ENCODE data around the gene SDF4.
"Not testable (repeated sequence)": the region's sequence is repeated elsewhere in the genome, so short reads cannot be mapped to it uniquely, and the experiment has no call there.

Gene SDF4

GRCh38 chr1:1179346-1179982, 52.3 kb downstream of the SDF4 start:
- DNase-seq (ENCODE audit: low read depth): no peak

GRCh38 chr1:1178794-1179331, 52.9 kb downstream of the SDF4 start:
- no peak for DNase-seq (ENCODE audit: low read depth)

DNA sequence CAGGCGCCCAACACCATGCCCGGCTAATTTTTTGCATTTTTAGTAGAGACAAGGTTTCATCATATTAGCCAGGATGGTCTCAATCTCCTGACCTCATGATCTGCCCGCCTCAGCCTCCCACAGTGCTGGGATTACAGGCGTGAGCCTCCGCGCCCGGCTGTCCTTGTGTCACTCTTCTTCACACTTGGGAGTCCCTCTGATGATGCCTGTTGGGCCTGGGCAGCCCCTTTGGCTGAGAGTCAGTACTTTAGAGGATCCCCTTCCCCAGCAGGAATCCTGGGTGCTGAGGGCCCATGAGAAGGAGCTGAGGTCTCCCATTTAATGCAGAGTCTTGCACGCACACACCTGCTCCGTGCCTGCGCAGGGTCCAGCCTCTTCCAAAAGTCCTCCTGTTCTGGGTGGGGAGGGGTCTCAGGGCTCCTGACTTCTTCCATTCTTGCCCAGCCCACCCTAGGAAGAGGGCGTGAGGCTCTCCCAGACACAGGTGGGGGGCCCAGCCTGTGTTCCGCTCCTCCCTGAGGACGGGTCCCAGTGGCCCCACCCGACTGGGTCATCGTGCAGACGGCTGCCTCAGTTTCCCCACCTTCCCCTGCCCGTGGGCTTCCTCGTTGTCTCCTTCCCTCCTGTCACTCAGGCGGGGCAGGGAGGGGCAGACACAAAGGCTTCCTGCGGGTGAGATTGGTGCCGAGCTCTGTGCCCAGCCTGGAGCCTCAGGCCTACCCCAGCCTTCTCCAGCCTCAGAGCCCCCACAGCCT, 54.2 kb downstream of the SDF4 start:
- DNase-seq (ENCODE audit: low read depth): no peak

GRCh38 chr1:1176931-1177330, 54.9 kb downstream of the SDF4 start:
- no peak for DNase-seq (ENCODE audit: low read depth)

GRCh38 chr1:1176063-1176761, 55.6 kb downstream of the SDF4 start:
- not testable (repeated sequence) for DNase-seq (ENCODE audit: low read depth)

GRCh38 chr1:1175221-1176062, 56.4 kb downstream of the SDF4 start:
- DNase-seq (ENCODE audit: low read depth): no peak

- DNase-seq (ENCODE audit: low read depth): no peak
Observed at GRCh38 chr1:1173793-1174415, 57.9 kb downstream of the SDF4 start, which contains the start of gene TTLL10. TTLL10 (plus strand) TSS chr1:1173880; CDS start chr1:1179216, 5,336 bp downstream.

DNA sequence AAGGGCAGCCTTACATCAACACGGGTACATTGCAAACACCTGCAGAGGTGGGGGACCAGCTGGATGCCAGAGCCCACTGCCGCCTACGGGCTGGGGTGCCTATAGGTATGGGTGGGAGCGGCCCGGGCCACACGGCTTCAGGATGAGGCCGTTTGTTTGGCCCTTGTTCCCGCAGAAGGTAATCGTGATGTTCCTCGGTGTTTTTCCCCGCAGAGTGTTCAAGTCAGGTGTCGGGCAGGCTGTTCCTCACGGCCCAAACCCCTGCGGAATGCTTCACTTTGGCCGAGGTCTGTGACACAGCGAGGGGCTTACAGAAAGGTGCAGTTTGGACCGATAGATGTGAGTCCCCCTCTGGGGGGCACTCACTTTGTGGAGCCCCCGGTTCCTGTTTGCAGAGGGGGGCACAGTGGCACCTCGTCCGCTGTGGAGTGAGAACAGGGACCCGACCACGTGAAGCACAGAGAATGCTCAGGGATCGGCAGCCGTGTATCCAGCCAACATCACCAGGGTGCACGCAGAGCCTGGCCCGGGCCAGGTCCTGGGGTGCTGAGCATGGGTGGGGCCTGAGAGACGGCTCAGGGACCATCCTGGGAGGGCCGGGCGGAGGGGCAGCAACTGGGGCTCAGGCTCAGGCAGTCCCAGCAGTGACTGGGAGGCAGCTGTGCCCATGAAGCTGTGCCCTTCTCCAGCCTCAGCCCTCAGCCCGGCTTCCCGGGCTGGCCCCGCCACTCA, 58.6 kb downstream of the SDF4 start:
- DNase-seq (ENCODE audit: low read depth): no peak

DNA sequence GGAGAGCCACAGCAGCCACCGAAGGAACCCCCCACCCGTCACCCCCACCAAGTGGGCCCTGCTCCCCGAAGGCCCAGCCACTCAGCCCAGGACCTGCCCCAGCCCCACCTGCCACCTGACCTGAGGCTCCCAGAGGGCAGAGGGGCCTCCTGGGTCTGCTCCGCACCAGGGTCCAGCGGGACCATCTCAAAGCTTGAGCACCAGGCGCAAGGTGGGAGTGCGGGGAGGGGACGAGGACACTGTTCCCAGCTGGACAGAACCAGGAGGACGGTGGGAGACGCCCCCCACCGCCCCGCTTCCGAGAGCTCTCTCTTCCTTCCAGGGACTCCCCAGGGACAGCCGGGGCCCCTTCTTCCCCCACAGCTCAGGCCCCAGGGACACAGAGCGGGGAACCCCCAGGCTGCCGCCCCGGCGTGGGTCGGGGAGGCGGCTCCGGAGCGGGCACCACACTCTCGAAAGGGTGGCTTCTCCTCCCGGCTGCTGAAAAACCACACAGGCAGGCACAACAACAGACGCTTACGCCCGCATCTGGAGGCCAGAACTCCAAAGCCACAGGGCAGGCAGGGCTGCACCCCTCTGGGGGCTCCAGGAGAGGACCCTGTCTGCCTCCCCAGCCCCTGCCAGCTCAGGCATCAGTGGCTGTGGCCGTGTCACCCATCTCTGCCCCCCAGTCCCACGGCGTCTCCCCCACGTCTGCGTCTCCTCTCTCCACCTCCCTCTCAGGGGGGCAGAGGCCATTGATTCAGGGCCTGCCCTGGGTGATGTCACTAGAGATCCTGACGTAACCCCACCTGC, 60.1 kb downstream of the SDF4 start:
- no peak for DNase-seq (ENCODE audit: low read depth)

DNA sequence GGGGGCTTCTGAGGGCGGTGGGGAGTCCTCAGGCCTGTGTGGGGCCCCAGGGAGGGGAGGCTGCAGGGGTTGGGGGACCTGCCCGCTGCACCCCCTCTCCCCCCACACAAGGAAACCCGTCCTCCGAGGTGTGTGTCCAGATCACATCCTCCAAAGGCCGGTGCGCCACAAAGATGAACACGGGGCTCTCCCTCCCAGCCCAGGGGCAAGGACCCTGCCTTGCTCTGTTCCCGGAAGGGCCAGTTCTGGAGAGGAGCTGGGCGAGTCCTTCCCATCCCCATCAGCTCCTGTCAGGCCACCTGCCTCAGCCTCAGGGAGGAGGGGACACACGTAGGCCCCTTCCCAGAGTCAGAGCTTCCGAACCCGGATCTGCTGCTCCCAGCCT, 60.6 kb downstream of the SDF4 start:
- no peak for DNase-seq (ENCODE audit: low read depth)

GRCh38 chr1:1170215-1171091, 61.3 kb downstream of the SDF4 start:
- DNase-seq (ENCODE audit: low read depth): no peak

GRCh38 chr1:1169429-1170214, 62.2 kb downstream of the SDF4 start:
- no peak for DNase-seq (ENCODE audit: low read depth)

DNA sequence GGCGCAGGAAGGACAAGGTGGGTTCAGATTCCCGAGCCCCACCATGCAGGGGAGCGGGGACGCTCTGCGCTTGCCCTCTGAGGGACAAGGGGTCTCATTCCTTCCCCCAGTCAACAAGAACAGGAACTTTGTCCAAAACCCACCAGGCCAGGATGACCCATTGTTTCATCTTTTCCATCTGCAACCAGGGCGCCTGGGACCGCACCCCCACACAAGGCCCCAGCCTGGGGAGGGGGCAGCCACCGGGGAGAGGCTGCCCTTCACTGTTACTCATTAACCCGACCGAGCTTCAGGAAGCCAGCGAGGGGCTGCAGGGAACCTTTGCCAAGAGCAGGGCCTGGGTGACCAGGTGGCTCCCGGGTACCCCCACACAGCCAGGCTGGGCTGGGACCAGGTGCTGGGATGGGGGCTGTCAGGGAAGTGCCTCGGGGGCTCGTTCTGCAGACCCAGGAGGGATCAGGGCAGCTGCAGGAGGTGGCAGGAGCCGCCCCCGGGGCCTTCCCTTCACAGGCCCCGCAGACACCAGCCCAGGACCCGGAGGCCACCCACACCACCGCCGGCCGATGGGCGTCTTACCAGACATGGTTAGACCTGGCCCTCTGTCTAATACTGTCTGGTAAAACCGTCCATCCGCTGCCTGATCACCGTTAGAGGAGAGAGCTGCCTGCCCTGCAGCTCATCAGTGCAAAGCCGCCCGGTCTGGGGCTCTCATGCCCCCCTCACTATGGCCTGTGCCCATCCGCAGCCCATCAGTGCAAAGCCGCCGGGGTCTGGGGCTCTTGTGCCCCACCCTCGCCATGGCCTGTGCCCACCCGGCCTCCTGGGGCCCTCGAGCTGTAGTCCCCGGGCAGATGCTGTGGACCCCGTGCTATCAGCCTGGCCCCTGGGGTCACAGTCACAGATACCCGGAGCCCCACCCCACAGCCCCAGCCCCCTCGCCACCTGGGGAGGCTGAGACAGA, 63.1 kb downstream of the SDF4 start:
- no peak for DNase-seq (ENCODE audit: low read depth)

DNA sequence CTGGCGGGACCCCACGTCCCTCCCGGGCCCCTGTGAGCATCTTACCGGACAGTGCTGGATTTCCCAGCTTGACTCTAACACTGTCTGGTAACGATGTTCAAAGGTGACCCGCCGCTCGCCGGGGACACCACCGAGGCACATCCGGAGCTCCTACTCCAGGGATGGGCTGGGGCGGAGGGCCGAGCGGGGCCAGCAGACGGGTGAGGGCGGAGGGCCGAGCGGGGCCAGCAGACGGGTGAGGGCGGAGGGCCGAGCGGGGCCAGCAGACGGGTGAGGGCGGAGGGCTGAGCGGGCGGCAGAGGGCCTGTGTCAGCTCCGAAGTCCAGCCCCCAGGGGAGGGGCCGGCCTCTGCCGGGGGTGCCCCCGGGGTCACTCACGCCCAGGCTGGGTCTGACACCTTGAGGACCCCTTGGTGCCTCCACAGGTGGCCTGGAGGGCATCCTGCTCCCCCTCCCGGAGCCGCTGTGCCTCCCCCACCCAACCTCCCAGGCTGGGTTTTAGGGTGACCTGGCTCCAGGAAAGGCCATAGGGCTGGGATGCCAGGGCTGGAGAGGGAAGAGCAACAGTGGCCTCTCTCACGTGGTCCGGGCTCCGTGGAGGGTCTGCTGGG, 63.9 kb downstream of the SDF4 start:
- no peak for DNase-seq (ENCODE audit: low read depth)

DNA sequence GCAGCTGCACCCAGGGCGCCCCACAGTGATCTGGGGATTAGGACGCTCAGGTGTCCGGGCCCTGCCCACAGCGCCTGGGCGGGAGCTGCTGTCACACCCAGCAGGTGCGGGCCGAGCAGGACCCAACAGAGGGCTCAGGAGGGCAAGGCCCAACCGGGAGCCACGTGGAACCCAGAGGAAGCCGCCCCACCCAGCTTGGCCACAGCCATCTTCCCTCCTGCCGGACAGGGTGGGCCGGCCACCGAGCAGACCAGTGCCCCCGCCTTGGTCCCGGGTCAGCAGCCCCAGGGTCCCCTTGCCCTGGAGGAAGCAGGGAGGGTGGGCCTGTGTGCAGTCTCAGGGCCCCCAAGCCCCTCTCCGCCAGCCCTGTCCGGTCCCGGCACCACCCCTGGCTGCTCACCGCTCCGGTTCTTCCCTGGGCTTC, 64.4 kb downstream of the SDF4 start:
- no peak for DNase-seq (ENCODE audit: low read depth)

Data from stromal cell of bone marrow (primary cell).